HG02798 (cell line): Measurements from ENCODE around the gene TAPBPL.
"Not testable (repeated sequence)": the region's sequence is repeated elsewhere in the genome, so short reads cannot be mapped to it uniquely, and the experiment has no call there.

Source experiments
- ATAC-seq: cut with Tn5 transposase; IDR thresholded peaks from one replicate; pipeline ENCODE4 v1.9.1; 2021; ENCODE audit warnings: mild to moderate bottlenecking; ENCODE audit not compliant: unreplicated experiment, poor library complexity

The TAPBPL gene

DNA sequence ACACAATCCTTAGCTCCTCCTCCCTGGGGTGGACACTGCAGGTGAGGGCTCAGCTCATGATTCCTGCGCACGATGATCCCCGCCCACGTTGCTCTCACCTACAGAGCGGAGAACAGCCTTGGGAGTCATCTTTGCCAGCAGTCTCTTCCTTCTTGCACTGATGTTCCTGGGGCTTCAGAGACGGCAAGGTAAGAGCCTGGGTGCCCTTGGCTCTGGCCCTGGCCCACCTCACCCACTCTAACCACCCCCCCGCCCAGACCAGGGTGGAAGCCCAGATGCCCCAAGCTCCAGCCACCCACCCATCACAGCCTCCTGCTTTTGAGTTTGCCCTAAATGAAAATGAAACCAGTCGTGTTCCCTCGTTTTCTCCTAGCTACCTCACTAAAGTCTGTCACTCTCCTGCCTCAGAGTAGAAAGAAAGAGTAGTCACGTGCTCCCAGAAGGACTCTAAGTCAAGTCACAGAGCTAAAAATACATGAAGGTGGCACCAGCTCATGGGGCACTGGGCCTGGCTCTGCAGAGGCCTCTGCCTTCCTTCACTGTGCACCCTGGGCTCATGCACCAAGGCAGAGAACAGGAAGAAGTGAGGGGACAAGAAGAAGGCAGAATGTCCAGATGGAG lies 9.0 kb downstream of the TAPBPL start:
- no peak for ATAC-seq

DNA sequence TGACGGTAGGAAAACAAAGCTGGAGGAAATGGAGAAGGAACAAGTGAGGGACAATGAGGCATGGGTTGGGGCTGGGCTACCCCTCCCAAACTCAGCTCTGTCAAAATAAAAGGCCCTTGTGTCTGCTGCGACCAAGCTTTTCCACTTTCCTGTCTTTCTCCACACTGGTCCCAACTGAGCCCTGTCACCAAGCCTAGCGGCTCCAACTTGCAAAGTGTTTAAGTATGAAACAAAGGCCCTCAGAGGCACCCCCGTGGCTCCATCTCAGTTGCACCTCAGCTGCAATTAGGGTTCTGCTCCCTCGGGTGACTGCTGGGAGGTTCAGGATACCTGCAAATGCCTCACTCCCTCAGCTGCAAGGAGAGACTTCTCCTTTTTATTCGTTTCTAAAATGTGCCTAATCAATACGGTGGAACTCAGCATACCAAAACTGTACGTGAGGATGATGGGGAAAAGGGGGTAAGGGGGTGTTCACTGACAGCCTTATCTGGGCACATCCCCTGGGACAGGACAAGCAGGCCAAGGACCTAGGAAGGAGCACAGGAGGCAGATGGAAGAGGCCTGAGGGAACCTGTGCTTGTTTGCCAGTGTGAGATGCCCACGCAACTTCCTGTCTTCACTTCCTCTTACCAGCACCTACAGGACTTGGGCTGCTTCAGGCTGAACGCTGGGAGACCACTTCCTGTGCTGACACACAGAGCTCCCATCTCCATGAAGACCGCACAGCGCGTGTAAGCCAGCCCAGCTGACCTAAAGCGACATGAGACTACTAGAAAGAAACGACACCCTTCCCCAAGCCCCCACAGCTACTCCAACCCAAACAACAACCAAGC lies 9.8 kb downstream of the TAPBPL start:
- ATAC-seq: peak; percentile 74

DNA sequence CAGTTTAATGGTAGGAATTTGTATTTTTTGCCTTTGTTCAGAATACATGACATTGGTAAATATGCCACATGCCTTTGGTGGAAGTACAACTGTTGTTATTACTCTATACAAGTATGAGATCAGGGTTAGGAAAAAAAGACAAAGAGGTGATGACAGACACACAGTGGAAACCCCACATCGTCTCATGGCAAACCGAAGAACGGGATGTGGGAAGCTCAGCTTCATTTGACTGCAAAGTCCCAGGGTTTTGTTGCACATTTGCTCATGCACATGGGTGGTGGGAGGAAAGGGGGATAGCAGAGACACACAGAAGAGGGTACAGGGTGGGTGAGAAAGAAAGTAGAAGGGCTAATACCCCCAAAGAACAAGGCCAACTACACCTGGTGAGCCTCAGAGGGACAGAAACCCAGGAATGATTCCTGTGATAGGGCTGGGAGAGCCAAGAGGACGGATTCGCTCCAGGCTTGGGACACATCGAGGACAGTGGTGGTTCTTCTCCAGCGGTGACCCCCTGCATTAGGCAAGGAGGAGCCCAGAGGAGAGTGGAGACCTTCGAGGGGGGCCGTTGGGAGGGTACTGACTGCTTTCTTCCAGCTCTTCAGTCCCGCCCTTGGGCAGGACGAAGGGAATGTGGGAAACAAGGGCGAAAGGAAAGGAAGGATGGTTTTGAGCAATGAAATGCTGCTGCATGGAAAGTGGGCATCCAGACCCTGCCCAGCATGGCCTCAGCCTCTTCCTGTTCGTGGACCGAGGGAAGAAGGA lies 10.6 kb downstream of the TAPBPL start:
- no peak for ATAC-seq

DNA sequence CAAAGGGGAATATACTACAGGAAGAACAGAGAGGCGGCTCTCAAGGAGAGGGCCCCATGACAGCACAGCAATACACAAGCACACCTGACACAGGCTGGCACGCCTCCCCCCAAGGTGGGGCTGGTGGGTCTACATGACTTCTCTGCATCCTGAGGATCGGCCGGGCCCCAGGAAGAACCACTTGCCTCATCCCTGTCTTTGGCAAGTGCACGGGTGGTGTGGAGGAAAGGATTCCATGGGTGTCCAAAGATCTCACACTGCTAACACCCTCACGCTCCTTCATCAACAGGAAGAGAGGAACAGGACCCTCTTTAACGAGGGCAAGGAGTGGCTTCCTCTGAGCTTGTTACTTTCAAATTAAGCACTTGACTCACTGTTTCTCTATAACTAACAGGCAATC lies 11.4 kb downstream of the TAPBPL start:
- no peak for ATAC-seq

DNA sequence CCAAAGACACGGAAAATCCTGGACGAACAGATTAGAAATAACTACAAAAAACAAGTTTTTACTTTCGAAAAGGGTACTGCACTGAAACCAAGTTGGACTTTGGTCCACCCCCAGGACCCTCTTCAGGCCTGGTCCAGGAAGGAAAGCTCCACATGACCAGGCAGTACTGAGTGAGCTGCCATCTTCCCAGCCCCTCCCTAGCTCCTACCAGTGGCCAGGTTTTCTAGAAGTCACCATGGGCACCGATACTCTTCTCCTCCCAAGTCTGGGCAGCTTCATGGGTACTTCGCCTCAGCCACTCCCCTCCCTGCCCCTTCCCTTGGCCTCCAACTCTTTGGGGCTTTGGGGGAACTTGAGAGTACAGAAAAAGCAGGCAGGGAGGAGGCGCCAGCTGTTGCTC lies 12.0 kb downstream of the TAPBPL start:
- ATAC-seq: no peak

DNA sequence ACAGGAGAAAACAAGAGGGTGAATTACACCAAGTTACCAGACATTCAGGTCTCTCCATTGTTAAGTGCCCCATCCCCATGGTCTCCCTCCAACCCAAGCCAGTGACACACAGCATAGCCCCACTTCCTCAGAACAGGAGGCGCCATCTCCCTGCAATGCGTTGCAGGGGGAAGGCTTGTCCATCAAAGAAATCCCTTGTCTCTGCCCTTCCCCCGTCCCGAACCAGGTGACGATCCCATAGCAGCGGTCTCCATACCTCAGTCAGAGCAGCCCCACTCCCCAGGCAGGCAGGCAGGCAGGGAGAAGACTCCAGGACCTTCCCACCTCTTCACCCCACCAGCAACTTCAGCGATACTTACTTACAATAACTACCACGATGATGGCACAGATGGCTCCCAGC lies 12.7 kb downstream of the TAPBPL start:
- no peak for ATAC-seq

DNA sequence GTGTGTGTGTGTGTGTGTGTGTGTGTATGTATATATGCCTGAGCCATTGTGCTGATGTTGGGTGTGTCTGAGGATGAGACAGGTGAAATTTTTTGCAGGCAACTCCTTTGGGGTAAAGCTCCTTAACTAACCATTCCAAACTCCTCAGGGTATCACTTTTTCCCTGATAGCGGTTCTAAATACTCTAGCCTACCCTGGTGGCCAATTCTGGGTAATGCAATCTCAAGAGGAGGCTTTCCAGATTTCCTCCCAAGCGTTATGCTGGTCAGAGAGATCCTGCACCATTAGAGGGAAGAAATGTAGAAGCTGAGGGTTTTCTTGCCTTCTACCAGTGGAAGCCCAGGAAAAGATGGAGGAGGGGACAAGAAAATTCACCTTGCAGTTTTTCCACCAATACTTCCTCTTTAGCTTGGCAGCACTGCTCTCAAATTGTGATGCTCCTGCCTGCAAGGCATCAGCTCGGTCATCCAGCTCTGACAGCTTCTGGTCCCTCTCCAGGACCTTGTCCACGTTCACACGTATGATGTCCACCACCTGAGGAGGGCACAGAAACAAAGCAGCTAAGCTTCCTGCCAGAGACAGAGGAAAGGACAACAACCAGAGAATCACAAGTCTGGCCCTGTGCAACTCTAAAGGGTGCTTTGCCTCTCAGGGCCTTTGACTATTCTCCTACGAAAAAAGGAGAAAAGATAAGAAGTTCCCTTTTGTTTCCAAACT lies 13.8 kb downstream of the TAPBPL start:
- no peak for ATAC-seq

DNA sequence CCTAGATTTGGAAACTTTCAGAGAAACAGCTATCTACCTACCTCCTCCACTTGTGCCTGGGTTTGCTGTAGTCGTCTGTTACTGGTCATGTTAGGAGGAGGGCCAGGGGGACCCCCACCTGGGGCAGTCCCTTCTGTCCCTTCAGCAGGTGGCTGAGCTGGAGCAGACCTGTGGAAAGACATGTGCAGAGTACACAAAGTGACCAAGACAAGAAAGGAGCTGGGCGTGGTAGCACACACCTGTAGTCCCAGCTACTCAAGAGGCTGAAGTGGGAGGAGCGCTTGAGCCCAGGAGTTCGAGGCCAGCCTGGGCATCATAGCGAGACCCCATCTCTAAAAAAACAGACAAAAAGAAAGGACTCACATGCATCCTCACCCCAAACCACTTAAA lies 14.3 kb downstream of the TAPBPL start:
- ATAC-seq: no peak

DNA sequence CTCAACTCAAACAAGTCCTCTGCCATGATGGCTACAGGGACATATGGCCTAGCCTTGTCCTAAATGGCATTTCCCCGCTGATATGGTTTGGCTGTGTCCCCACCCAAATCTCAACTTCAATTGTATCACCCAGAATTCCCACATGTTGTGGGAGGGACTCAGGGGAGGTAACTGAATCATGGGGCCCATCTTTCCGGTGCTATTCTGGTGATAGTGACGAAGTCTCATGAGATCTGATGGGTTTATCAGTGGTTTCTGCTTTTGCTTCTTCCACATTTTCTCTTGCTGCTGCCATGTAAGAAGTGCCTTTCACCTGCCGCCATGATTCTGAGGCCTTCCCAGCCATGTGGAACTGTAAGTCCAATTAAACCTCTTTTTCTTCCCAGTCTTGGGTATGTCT lies 14.9 kb downstream of the TAPBPL start:
- not testable (repeated sequence) for ATAC-seq

DNA sequence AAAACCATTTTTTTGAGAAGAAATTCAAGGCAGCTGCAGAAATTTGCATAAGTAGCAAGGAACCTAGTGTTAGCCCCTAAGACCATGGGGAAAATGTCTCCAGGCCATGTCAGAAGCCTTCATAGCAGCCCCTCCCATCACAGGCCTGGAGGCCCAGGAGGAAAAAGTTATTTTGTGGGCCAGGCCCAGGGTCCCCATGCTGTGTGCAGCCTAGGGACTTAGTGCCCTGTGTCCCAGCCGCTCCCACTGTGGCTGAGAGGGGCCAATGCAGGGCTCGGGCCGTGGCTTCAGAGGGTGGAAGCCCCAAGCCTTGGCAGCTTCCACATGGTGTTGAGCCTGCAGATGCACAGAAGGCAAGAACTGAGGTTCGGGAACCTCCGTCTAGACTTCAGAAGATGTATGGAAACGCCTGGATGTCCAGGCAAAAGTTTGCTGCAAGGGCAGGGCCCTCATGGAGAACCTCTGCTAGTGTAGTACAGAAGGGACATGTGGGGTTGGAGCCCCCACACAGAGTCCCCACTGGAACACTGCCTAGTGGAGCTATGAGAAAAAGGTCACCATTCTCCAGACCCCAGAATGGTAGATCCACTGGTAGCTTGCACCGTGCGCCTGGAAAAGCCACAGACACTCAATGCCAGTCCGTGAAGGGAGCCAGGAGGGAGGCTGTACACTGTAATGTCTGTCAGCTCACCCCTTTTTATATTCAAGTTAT lies 15.9 kb downstream of the TAPBPL start:
- ATAC-seq: not testable (repeated sequence)

DNA sequence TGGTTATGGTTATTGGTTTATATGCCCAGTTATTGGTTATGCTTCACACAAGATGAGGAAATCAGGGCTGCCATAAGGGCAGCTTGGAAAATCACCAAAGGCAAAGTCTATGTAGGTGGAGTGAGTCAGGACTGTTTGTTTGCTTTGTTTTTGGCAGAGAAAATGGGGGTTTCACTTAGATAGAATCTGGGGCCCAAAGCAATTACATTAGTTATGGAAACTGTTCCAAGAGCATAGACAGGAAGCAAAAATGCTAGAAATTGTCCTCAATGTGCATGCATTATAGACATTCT lies 16.4 kb downstream of the TAPBPL start:
- no peak for ATAC-seq

DNA sequence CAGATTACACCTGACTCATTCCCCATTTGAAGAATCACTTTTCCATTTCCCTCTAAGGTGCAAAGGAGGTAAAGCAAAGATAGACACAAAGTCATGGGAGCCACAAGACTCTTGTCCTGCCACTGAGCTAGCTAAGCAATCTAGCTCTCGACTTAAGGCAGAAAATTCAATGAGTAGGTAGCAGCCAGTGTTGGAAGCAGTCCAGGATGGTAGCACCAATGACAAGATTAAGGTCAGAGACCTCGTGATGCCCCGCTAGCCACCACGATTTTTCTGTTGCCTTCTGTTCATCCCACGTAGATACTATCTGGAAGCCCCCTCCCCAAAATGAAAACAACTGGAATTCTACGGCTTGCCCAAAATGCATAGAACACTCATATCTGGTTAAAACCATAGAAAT lies 17.2 kb downstream of the TAPBPL start:
- ATAC-seq: no peak

DNA sequence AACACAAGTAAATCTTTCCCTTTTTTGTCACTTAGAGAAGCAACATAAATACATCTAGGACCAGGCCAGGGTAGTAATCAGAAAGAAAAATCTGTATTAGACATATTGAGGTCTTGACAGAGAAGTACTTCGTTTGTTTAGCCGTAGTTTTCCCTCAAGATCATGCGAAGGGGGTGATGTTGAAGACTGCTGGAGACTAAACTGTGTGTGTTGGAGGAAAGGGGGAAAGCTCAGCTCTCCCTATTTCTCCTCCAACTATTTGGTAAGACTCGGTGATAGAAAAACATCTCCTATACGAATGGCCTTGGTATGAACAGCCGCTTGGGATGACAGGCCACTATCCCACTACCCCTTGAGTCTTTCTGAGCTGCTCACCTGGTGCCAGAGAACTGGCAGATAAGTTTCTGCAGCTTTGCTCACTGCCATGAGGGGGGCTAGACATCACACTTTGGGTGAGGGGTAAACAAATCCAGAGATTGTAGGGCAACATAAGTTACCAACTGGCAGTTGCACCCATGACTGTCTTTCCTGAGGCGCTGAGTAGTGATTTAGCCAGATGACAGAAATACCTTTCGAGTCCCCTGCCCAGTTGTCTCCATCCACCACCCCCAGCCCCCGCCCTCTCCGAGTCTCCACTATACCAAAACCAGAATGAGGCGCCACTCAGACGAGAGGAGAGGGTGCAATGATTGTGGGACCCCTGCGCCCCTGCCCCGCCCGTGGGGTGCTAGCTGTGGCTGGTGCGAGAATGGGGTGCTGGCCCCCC lies 17.9 kb downstream of the TAPBPL start:
- no peak for ATAC-seq

DNA sequence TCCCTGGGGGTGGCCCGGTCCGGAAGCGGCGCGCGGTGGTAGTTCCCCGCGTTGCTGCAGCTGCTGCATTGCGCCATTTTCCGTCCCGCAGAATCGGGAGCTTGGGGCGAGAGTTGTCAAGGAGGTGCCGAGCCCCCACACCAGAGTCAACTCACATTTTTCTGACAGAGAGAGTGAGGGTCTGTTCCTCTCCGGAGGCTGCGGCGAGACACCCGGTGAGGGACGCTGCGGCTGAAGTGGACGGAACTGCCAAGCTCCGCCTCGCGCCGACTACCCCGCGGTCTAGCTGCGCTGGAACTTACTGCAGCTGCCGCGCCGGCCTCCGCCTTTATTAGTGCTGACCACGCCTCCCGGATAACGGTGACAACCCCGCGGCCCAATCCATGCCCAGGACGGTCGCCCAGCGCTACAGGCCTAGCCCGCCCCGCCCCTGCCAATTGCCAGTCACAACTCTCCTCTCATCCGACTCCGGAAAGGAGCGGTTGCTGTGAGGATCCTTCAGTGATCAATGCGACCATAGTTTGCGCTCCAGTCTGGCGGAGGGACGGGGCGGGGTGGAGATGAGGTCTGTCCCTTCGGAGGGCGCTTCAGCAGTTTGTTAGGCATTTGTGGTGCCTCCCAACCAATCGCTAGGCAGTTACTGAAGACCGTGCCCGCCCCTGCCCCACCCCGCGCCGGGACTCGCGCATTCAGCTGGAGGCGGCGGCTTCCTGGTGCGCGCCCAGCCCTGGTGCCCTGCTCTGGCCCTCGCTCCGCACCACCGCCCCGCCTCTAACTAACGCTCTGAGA lies 18.7 kb downstream of the TAPBPL start, which contains the start of gene VAMP1:
Gene VAMP1, minus strand, starts transcription at position 303 of the 789 bp plus-strand sequence. Its CDS starts 146 bp downstream, at position 157.
- ATAC-seq: peak; percentile 88

DNA sequence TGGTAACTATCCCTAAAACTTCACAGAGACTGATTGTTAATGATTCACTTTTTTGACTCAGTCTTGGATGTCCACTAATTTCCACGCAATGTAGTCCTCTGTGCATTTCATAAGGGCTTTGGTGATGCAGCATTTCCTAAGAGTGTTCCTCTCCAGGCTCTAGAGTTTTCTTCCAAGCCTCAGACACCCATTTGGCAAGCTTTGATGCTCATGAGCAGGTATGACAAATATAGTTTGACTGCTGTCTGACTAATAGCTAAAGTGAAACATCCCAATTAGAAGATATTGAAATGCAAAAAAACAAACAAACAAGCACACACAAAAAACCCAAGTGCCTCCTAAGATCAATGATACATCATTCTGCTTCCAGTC lies 20.1 kb downstream of the TAPBPL start:
- no peak for ATAC-seq

DNA sequence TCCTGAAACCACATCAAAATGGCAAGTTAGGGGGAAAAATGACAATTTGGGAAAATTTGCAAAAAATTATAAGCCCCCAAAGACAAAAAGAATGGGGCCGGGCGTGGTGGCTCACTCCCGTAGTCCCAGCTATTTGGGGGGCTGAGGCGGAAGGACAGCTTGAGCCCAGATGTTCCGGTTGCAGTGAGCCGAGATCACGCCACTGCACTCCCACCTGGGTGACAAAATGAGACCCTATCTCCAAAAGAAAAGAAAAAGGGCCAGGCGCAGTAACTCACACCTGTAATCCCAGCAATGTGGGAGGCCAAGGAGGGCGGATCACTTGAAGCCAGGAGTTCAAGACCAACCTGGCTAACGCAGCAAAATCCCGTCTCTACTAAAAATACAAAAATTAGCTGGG lies 20.6 kb downstream of the TAPBPL start:
- no peak for ATAC-seq

DNA sequence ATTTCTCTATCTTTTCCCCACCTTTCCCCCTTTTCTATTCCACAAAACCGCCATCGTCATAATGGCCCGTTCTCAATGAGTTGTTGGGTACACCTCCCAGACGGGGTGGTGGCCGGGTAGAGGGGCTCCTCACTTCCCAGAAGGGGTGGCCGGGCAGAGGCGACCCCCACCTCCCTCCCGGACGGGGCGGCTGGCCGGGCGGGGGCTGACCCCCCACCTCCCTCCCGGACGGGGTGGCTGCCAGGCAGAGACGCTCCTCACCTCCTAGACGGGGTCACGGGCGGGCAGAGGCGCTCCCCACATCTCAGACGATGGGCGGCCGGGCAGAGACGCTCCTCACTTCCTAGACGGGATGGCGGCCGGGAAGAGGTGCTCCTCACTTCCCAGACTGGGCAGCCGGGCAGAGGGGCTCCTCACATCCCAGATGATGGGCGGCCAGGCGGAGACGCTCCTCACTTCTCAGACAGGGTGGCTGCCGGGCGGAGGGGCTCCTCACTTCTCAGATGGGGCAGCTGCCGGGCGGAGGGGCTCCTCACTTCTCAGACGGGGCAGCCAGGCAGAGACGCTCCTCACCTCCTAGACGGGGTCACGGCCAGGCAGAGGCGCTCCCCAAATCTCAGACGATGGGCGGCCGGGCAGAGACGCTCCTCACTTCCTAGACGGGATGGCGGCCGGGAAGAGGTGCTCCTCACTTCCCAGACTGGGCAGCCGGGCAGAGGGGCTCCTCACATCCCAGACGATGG lies 23.6 kb downstream of the TAPBPL start:
- not testable (repeated sequence) for ATAC-seq

DNA sequence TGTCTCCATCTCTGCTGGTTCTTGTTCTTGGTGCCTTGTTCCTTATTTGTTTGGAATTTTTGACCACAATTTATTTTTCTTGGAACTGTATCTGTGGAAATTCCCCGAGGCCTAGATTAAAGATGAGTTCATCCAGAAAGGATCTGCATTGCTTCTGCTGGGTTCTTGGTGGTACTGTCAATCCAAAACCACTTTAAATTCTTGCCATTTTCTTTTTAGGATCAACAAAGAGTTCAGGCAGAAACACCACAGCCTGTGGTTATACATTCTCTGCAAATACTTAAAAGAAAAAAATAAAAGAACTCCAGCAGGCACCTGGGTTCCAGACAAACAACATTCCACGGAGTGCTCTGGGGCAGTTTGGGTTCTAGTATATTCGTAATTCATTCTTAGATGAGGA lies 24.6 kb downstream of the TAPBPL start:
- no peak for ATAC-seq
